ENCODE results near the gene CYP19A1.
A peak's percentile ranks its signal among the peaks of the same experiment; 100 is the strongest.

The CYP19A1 gene

DNA sequence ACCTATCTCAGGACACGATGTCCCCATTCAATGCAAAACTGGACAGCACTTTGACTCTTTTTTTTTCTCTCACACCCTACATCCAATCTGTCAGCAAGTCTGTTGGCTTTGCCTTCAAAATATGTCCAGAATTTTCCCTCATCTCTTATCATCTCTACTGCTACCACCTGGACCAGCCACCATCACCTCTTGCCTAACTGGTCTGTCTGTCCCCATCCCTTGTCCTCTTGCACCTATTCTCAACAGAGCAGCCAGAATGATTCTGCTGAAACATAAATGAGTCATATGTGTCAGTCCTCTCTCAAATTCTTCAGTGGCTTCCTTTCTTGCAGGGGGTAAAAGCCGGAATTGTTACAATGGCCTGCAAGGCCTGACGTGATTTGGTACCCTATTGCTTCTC is 105.8 kb downstream of the CYP19A1 start:
- 93% methylated on average over 3 of the region's 3 CpGs for WGBS
- H3K27me3 ChIP-seq (ENCODE audit: insufficient read depth, low read length), result no peaks in the 10 kb centered on the region
- H3K36me3 ChIP-seq (ENCODE audit: insufficient read depth, low read length), result no peaks in the 10 kb centered on the region
- no peak overlapping the region for H3K27ac ChIP-seq (ENCODE audit: low read depth, low read length)
- no peaks in the 10 kb centered on the region for H3K9me3 ChIP-seq (ENCODE audit: insufficient read depth, low read depth, low read length)
- H3K9ac ChIP-seq (ENCODE audit: low read depth, low read length), result no peak overlapping the region
- H3K4me1 ChIP-seq (ENCODE audit: insufficient read depth, low read length), result peaks cover 33% of the 10 kb centered on the region
- no peak overlapping the region for H3K4me3 ChIP-seq (ENCODE audit: low read length)

DNA sequence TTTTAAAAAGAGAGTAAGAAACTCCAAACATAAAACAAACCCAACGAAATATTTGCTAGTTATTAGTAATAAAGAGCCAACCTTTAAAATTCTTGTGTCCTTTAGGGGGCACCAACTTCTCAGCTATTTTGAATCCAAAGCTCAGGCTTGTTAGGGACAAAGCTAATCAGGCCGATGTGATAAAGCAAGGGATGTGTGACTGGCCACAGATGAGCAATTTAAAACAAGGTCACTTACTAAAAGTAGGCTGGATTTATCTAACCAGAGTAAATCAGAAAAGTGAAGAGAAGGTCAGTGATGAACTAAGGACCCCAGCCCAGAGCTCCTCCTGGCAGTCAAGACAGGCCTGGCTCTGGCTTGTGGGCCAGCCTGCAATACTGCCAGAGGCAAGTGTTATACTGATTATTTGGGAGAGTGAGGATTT is 108.5 kb downstream of the CYP19A1 start:
- Histone ChIP-seq H3K36me3 (ENCODE audit: insufficient read depth, low read length) (no peaks in the 10 kb centered on the region), H3K9ac (ENCODE audit: low read depth, low read length) (no peak overlapping the region), H3K27ac (ENCODE audit: low read depth, low read length) (no peak overlapping the region), H3K27me3 (ENCODE audit: insufficient read depth, low read length) (no peaks in the 10 kb centered on the region), H3K4me3 (ENCODE audit: low read length) (no peak overlapping the region), H3K9me3 (ENCODE audit: insufficient read depth, low read depth, low read length) (no peaks in the 10 kb centered on the region), H3K4me1 (ENCODE audit: insufficient read depth, low read length) (peaks cover 26% of the 10 kb centered on the region; the same call in 1 of the 2 replicates)
- WGBS, result 55% methylated on average over 1 of the region's 2 CpGs

GRCh38 chr15:51227940-51228732 is 110.3 kb downstream of the CYP19A1 start:
- Histone ChIP-seq H3K27ac (ENCODE audit: low read depth, low read length) (0 out of 2 replicates have a peak overlapping the region, but pooled peaks have one; percentile 3), H3K9ac (ENCODE audit: low read depth, low read length) (no peak overlapping the region; the same call in 1 of the 2 replicates), H3K4me1 (ENCODE audit: insufficient read depth, low read length) (peaks cover 14% of the 10 kb centered on the region; the same call in 1 of the 2 replicates), H3K27me3 (ENCODE audit: insufficient read depth, low read length) (no peaks in the 10 kb centered on the region), H3K9me3 (ENCODE audit: insufficient read depth, low read depth, low read length) (no peaks in the 10 kb centered on the region), H3K4me3 (ENCODE audit: low read length) (no peak overlapping the region), H3K36me3 (ENCODE audit: insufficient read depth, low read length) (no peaks in the 10 kb centered on the region)
- 78% methylated on average over 3 of the region's 3 CpGs for WGBS

GRCh38 chr15:51226576-51227210 is 111.7 kb downstream of the CYP19A1 start:
- Histone ChIP-seq H3K36me3 (ENCODE audit: insufficient read depth, low read length) (no peaks in the 10 kb centered on the region), H3K27me3 (ENCODE audit: insufficient read depth, low read length) (no peaks in the 10 kb centered on the region), H3K27ac (ENCODE audit: low read depth, low read length) (no peak overlapping the region), H3K9ac (ENCODE audit: low read depth, low read length) (no peak overlapping the region), H3K4me3 (ENCODE audit: low read length) (no peak overlapping the region), H3K4me1 (ENCODE audit: insufficient read depth, low read length) (peaks cover 14% of the 10 kb centered on the region; the same call in 1 of the 2 replicates), H3K9me3 (ENCODE audit: insufficient read depth, low read depth, low read length) (no peaks in the 10 kb centered on the region)
- WGBS, result 91% methylated on average over 6 of the region's 6 CpGs

GRCh38 chr15:51224428-51224827 is 114.0 kb downstream of the CYP19A1 start:
- Histone ChIP-seq H3K4me3 (ENCODE audit: low read length) (no peak overlapping the region), H3K27me3 (ENCODE audit: insufficient read depth, low read length) (no peaks in the 10 kb centered on the region), H3K9me3 (ENCODE audit: insufficient read depth, low read depth, low read length) (no peaks in the 10 kb centered on the region), H3K36me3 (ENCODE audit: insufficient read depth, low read length) (no peaks in the 10 kb centered on the region), H3K27ac (ENCODE audit: low read depth, low read length) (no peak overlapping the region), H3K4me1 (ENCODE audit: insufficient read depth, low read length) (peaks cover 14% of the 10 kb centered on the region; the same call in 1 of the 2 replicates), H3K9ac (ENCODE audit: low read depth, low read length) (no peak overlapping the region)

DNA sequence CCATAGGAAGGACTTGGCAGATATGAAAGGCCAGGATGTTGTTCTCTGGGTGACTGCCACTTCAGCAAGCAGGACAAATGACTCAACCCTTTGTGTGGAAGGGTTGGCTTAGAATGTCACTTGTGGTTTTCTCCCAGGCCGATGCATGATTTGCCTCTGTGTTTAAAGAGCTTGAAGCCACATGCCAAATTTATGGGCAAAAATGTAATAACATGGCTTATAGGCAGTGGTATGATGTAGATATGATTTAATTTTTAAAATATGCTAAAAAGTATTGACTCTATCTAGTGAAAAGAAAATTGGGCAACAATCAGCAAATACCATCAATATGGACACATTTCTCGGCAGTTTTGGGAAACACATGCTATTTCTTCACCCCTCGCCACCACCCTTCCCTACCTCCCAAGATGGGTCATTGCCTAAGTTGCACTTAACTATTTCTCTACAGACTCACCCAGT is 114.6 kb downstream of the CYP19A1 start:
- H3K4me1 ChIP-seq (ENCODE audit: insufficient read depth, low read length), result peaks cover 12% of the 10 kb centered on the region; the same call in 1 of the 2 replicates
- no peak overlapping the region for H3K27ac ChIP-seq (ENCODE audit: low read depth, low read length)
- 93% methylated on average over 3 of the region's 3 CpGs for WGBS

GRCh38 chr15:51218299-51218938 is 120.0 kb downstream of the CYP19A1 start:
- no peaks in the 10 kb centered on the region for H3K4me1 ChIP-seq (ENCODE audit: insufficient read depth, low read length)
- no peaks in the 10 kb centered on the region for H3K27me3 ChIP-seq (ENCODE audit: insufficient read depth, low read length)
- no peak overlapping the region for H3K4me3 ChIP-seq (ENCODE audit: low read length)
- H3K9ac ChIP-seq (ENCODE audit: low read depth, low read length), result no peak overlapping the region
- 86% methylated on average over 3 of the region's 3 CpGs for WGBS
- H3K27ac ChIP-seq (ENCODE audit: low read depth, low read length), result no peak overlapping the region
- no peaks in the 10 kb centered on the region for H3K36me3 ChIP-seq (ENCODE audit: insufficient read depth, low read length)
- no peaks in the 10 kb centered on the region for H3K9me3 ChIP-seq (ENCODE audit: insufficient read depth, low read depth, low read length)

More for the DNA sequence above, 114.6 kb downstream of the CYP19A1 start:
- no peak overlapping the region for H3K9ac ChIP-seq (ENCODE audit: low read depth, low read length)
- no peak overlapping the region for H3K4me3 ChIP-seq (ENCODE audit: low read length)
- H3K9me3 ChIP-seq (ENCODE audit: insufficient read depth, low read depth, low read length), result no peaks in the 10 kb centered on the region
- H3K27me3 ChIP-seq (ENCODE audit: insufficient read depth, low read length), result no peaks in the 10 kb centered on the region
- H3K36me3 ChIP-seq (ENCODE audit: insufficient read depth, low read length), result no peaks in the 10 kb centered on the region

- Histone ChIP-seq H3K27me3 (ENCODE audit: insufficient read depth, low read length) (no peaks in the 10 kb centered on the region), H3K27ac (ENCODE audit: low read depth, low read length) (no peak overlapping the region), H3K4me1 (ENCODE audit: insufficient read depth, low read length) (no peaks in the 10 kb centered on the region), H3K4me3 (ENCODE audit: low read length) (no peak overlapping the region), H3K36me3 (ENCODE audit: insufficient read depth, low read length) (no peaks in the 10 kb centered on the region), H3K9me3 (ENCODE audit: insufficient read depth, low read depth, low read length) (no peaks in the 10 kb centered on the region), H3K9ac (ENCODE audit: low read depth, low read length) (no peak overlapping the region)
- 99% methylated on average over 2 of the region's 2 CpGs for WGBS
Measured at GRCh38 chr15:51212909-51213308, 125.5 kb downstream of the CYP19A1 start.

DNA sequence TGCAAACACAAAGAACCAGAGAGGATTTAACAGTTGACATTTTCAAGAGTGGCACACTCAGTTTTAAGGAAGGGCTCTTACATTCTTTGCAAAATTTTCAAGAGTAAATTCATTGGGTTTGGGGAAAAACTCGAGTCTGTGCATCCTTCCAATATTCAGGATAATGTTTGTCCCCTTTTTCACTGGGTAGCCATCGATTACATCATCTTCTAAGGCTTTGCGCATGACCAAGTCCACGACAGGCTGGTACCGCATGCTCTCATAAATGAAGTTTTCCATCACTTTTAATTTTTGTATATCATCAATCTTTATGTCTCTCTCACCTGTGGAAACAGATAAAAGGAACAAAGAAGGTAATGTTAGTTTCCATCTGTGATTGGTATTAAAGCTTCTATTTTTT is 126.2 kb downstream of the CYP19A1 start:
- H3K4me3 ChIP-seq (ENCODE audit: low read length), result no peak overlapping the region
- WGBS, result 89% methylated on average over 5 of the region's 5 CpGs
- H3K27me3 ChIP-seq (ENCODE audit: insufficient read depth, low read length), result no peaks in the 10 kb centered on the region
- H3K9ac ChIP-seq (ENCODE audit: low read depth, low read length), result no peak overlapping the region
- H3K4me1 ChIP-seq (ENCODE audit: insufficient read depth, low read length), result no peaks in the 10 kb centered on the region
- no peaks in the 10 kb centered on the region for H3K9me3 ChIP-seq (ENCODE audit: insufficient read depth, low read depth, low read length)
- no peak overlapping the region for H3K27ac ChIP-seq (ENCODE audit: low read depth, low read length)
- no peaks in the 10 kb centered on the region for H3K36me3 ChIP-seq (ENCODE audit: insufficient read depth, low read length)

GRCh38 chr15:51205050-51205975 is 133.1 kb downstream of the CYP19A1 start:
- Histone ChIP-seq H3K9ac (ENCODE audit: low read depth, low read length) (no peak overlapping the region), H3K4me1 (ENCODE audit: insufficient read depth, low read length) (no peaks in the 10 kb centered on the region), H3K27ac (ENCODE audit: low read depth, low read length) (no peak overlapping the region), H3K27me3 (ENCODE audit: insufficient read depth, low read length) (no peaks in the 10 kb centered on the region), H3K9me3 (ENCODE audit: insufficient read depth, low read depth, low read length) (no peaks in the 10 kb centered on the region), H3K36me3 (ENCODE audit: insufficient read depth, low read length) (no peaks in the 10 kb centered on the region), H3K4me3 (ENCODE audit: low read length) (no peak overlapping the region)
- 90% methylated on average over 2 of the region's 3 CpGs for WGBS
